CD14-positive monocyte (primary cell): ENCODE data around the gene TM4SF18. TPM values are rescaled to one million over a fixed set of nuclear protein-coding genes. Genes with fewer than 3 reads are reported as not detected.

ENCODE experiments used
- DNase-seq, 3 donors: peaks; one replicate each; pipeline ENCODE4 v3.0.0-alpha.2; 2011 to 2022
- H2AFZ ChIP-seq: 2 replicates; pipeline ENCODE4 v1.6.0; 2012; ENCODE audit warnings: mild to moderate bottlenecking, low read depth, low read length, inconsistent platforms; ENCODE audit not compliant: insufficient read depth, poor library complexity, severe bottlenecking
- H3K27ac ChIP-seq, 2 donors: 1 replicate in 1 of 2; 2 replicates in 1 of 2; pipeline ENCODE4 v1.5.1; 2012 to 2013; ENCODE audit warnings: low read length in 2 of 2, control low read depth in 1 of 2, inconsistent platforms in 1 of 2, low read depth in 1 of 2, mild to moderate bottlenecking in 1 of 2
- H3K27me3 ChIP-seq, 2 donors: one replicate each; pipeline versions ENCODE4 v1.6.0 to v1.6.1; 2011 to 2013; ENCODE audit warnings: low read length in 2 of 2; ENCODE audit not compliant: control insufficient read depth in 2 of 2, insufficient read depth in 2 of 2
- H3K36me3 ChIP-seq, 2 donors: replicated peaks in 1 of 2; 1 replicate in 1 of 2; 2 replicates in 1 of 2; pipeline versions ENCODE4 v1.5.1 to v1.6.1; 2012 to 2013; ENCODE audit warnings: low read length in 2 of 2, control low read depth in 1 of 2, inconsistent platforms in 1 of 2, mild to moderate bottlenecking in 1 of 2; ENCODE audit not compliant: insufficient read depth in 2 of 2, control insufficient read depth in 1 of 2
- H3K4me1 ChIP-seq, 2 donors: 1 replicate in 1 of 2; 2 replicates in 1 of 2; pipeline versions ENCODE4 v1.5.1 to v1.6.1; 2012 to 2013; ENCODE audit warnings: low read length in 2 of 2, control low read depth in 1 of 2, inconsistent platforms in 1 of 2, mild to moderate bottlenecking in 1 of 2, moderate library complexity in 1 of 2; ENCODE audit not compliant: insufficient read depth in 2 of 2, control insufficient read depth in 1 of 2
- H3K4me2 ChIP-seq: replicated peaks from 2 replicates; pipeline ENCODE3; 2012; ENCODE audit warnings: low read length, moderate library complexity, mild to moderate bottlenecking; ENCODE audit not compliant: poor library complexity, severe bottlenecking; ENCODE audit errors: extremely low read depth
- H3K4me3 ChIP-seq, 3 experiments: fragments of 200-600 bp in 1 of 3; sonication (generic) in 1 of 3; replicated peaks in 1 of 3; 1 replicate in 2 of 3; 2 replicates in 1 of 3; pipeline ENCODE4 v1.5.1; 2011 to 2013; ENCODE audit warnings: low read length in 3 of 3, mild to moderate bottlenecking in 3 of 3, control low read depth in 2 of 3, low read depth in 2 of 3, inconsistent platforms in 1 of 3, moderate library complexity in 1 of 3
- H3K79me2 ChIP-seq: 2 replicates; pipeline ENCODE4 v1.6.0; 2012; ENCODE audit warnings: mild to moderate bottlenecking, control low read depth, inconsistent platforms, low read length, moderate library complexity; ENCODE audit not compliant: insufficient read depth
- H3K9ac ChIP-seq: 2 replicates; pipeline ENCODE4 v1.6.0; 2017; ENCODE audit warnings: low read length, mild to moderate bottlenecking; ENCODE audit not compliant: insufficient read depth, poor library complexity, severe bottlenecking
- H3K9me3 ChIP-seq, 2 donors: replicated peaks in 1 of 2; 1 replicate in 1 of 2; 2 replicates in 1 of 2; pipeline versions ENCODE4 v1.5.1 to v1.6.1; 2012 to 2013; ENCODE audit warnings: low read length in 2 of 2, control low read depth in 1 of 2; ENCODE audit not compliant: control insufficient read depth in 1 of 2, insufficient read depth in 1 of 2
- H4K20me1 ChIP-seq: 2 replicates; pipeline ENCODE4 v1.6.0; 2012; ENCODE audit warnings: mild to moderate bottlenecking, low read length, control low read depth, moderate library complexity; ENCODE audit not compliant: insufficient read depth
- H3K27ac Mint-ChIP-seq, 7 donors: one replicate each; pipeline ENCODE4 v1.8.0; 2020; ENCODE audit warnings: mild to moderate bottlenecking in 7 of 7, mixed read lengths in 7 of 7, moderate library complexity in 6 of 7, inconsistent platforms in 2 of 7
- H3K27me3 Mint-ChIP-seq, 3 donors: one replicate each; pipeline ENCODE4 v1.8.0; 2021 to 2022; ENCODE audit warnings: low read depth in 3 of 3, mild to moderate bottlenecking in 3 of 3, mixed read lengths in 3 of 3, moderate library complexity in 3 of 3, inconsistent platforms in 1 of 3
- H3K36me3 Mint-ChIP-seq, 2 donors: one replicate each; pipeline ENCODE4 v1.8.0; 2020; ENCODE audit warnings: mixed read lengths in 2 of 2, inconsistent platforms in 1 of 2, mild to moderate bottlenecking in 1 of 2
- H3K4me1 Mint-ChIP-seq: one replicate; pipeline ENCODE4 v1.8.0; 2020; ENCODE audit warnings: mild to moderate bottlenecking, mixed read lengths
- H3K4me3 Mint-ChIP-seq, 2 donors: one replicate each; pipeline ENCODE4 v1.8.0; 2020; ENCODE audit warnings: mild to moderate bottlenecking in 2 of 2, mixed read lengths in 2 of 2, moderate library complexity in 1 of 2
- H3K9me3 Mint-ChIP-seq, 7 donors: one replicate each; pipeline ENCODE4 v1.8.0; 2020 to 2022; ENCODE audit warnings: mixed read lengths in 7 of 7, mild to moderate bottlenecking in 6 of 7, moderate library complexity in 6 of 7, inconsistent platforms in 2 of 7
- CTCF ChIP-seq: fragments of 200-600 bp; IDR thresholded peaks from one replicate; pipeline ENCODE4 v1.8.0; 2022; ENCODE audit warnings: antibody characterized with exemption, mild to moderate bottlenecking
- WGBS: methylation state at CpG from one replicate; pipeline ENCODE4 v1.1.5; 2013; ENCODE audit warnings: missing lambda C conversion rate; ENCODE audit not compliant: insufficient coverage; 5-methylcytosine and 5-hydroxymethylcytosine counted together
- intact Hi-C, 2 donors: fragments of 100-400 bp; cut with micrococcal nuclease; formaldehyde crosslinking; loops; one replicate each; pipeline versions ENCODE4 v1.15.0 to v1.15.1; 2023
- polyA plus RNA-seq, 3 donors: library from polyadenylated mRNA; depleted of rRNA in 1 of 3; unstranded in 2 of 3; stranded (reverse) in 1 of 3; fragments of 300-500 nt in 2 of 3; fragments of >200 nt in 1 of 3; fragmentation: Illumina TruSeq in 2 of 3; gene quantifications; 1 replicate in 2 of 3; 2 replicates in 1 of 3; pipeline ENCODE4 v1.2.3, GENCODE V29; 2012 to 2021

TM4SF18 gene
- polyA plus RNA-seq, 3 donors, result not detected

GRCh38 chr3:149362366-149362765 lies 28.9 kb upstream of the TM4SF18 start:
- no peaks in the 10 kb centered on the region for H4K20me1 ChIP-seq
- WGBS, result 100% methylated on average over 3 of the region's 5 CpGs
- no peak overlapping the region for H3K4me2 ChIP-seq
- H3K9me3 ChIP-seq, result no peaks in the 10 kb centered on the region
- H3K9ac ChIP-seq, result no peak overlapping the region
- DNase-seq, result no peak
- no peaks in the 10 kb centered on the region for H3K36me3 ChIP-seq
- H3K4me3 ChIP-seq, result no peak overlapping the region
- Mint-ChIP-seq H3K27me3 (peaks cover 0 to 2% (median 0%) of the 10 kb centered on the region in 3 donors), H3K9me3 (no peaks in the 10 kb centered on the region), H3K4me3 (no peak overlapping the region), H3K36me3 (no peaks in the 10 kb centered on the region), H3K4me1 (peaks cover 6% of the 10 kb centered on the region), H3K27ac (no peak overlapping the region)
- intact Hi-C loops, result no loop called here
- H3K79me2 ChIP-seq, result no peaks in the 10 kb centered on the region
- no peaks in the 10 kb centered on the region for H3K27me3 ChIP-seq
- no peak overlapping the region for H2AFZ ChIP-seq
- no peak overlapping the region for H3K27ac ChIP-seq
- TF ChIP-seq CTCF, result no peak
- no peaks in the 10 kb centered on the region for H3K4me1 ChIP-seq

- Mint-ChIP-seq H3K27me3 (no peaks in the 10 kb centered on the region), H3K9me3 (peaks cover 0 to 2% (median 0%) of the 10 kb centered on the region in 7 donors), H3K27ac (no peak overlapping the region), H3K4me1 (peaks cover 2% of the 10 kb centered on the region), H3K4me3 (no peak overlapping the region), H3K36me3 (no peaks in the 10 kb centered on the region)
- Histone ChIP-seq H3K9me3 (no peaks in the 10 kb centered on the region), H3K36me3 (no peaks in the 10 kb centered on the region), H2AFZ (no peak overlapping the region), H4K20me1 (no peaks in the 10 kb centered on the region), H3K27ac (no peak overlapping the region), H3K4me1 (no peaks in the 10 kb centered on the region), H3K4me3 (no peak overlapping the region), H3K4me2 (no peak overlapping the region), H3K9ac (no peak overlapping the region), H3K79me2 (no peaks in the 10 kb centered on the region), H3K27me3 (no peaks in the 10 kb centered on the region)
- no CpG with 5 or more reads among the region's 4 CpGs for WGBS
- intact Hi-C loops, result no loop called here
- no peak for DNase-seq
- TF ChIP-seq CTCF, result no peak
These were observed 23.2 kb upstream of the TM4SF18 start for GRCh38 chr3:149356630-149357029.
